C4-2B (cell line): ENCODE data around the gene GDF2.

Experiments
- H3K27ac ChIP-seq: fragments of 450-650 bp; 2 replicates; pipeline ENCODE4 v1.5.1; 2017
- ZFX ChIP-seq: fragments of 450-650 bp; IDR thresholded peaks from 2 replicates; pipeline ENCODE4 v1.6.1; 2017
- TF ChIP-seq, protein P1 (sequence below): fragments of 450-650 bp; conservative IDR thresholded peaks from 2 replicates; pipeline ENCODE4 v1.5.1; 2017; ENCODE audit warnings: mild to moderate bottlenecking

The GDF2 gene

DNA sequence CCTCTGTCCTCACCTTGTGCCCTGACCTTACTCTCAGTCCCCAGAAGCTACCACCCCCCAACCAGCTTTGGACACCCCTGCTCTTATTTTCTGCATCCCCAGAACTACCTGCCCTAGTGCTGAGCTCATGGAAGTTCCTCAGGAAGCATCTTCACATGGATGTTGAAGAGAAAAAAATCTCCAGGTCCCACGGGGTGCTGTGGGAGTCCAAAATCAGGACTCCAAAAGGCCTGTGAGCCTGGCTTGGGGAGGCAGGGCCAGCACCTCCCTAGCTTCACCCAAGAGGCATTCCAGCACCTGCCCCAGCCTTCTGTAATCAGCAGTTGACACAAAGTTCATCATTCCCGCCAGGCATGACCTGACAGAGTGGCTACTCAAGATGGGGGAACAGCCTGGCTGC, 43.0 kb upstream of the GDF2 start:
- H3K27ac ChIP-seq = no peak overlapping the region
- no peak for TF ChIP-seq ZFX
- TF ChIP-seq, protein P1, sequence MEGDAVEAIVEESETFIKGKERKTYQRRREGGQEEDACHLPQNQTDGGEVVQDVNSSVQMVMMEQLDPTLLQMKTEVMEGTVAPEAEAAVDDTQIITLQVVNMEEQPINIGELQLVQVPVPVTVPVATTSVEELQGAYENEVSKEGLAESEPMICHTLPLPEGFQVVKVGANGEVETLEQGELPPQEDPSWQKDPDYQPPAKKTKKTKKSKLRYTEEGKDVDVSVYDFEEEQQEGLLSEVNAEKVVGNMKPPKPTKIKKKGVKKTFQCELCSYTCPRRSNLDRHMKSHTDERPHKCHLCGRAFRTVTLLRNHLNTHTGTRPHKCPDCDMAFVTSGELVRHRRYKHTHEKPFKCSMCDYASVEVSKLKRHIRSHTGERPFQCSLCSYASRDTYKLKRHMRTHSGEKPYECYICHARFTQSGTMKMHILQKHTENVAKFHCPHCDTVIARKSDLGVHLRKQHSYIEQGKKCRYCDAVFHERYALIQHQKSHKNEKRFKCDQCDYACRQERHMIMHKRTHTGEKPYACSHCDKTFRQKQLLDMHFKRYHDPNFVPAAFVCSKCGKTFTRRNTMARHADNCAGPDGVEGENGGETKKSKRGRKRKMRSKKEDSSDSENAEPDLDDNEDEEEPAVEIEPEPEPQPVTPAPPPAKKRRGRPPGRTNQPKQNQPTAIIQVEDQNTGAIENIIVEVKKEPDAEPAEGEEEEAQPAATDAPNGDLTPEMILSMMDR = no peak

GRCh38 chr10:47282005-47282656, 40.1 kb upstream of the GDF2 start:
- no peak for TF ChIP-seq ZFX
- TF ChIP-seq, protein P1 = no peak
- H3K27ac ChIP-seq = no peak overlapping the region

- no peak overlapping the region for H3K27ac ChIP-seq
These were observed 39.6 kb upstream of the GDF2 start for GRCh38 chr10:47282657-47283018.

DNA sequence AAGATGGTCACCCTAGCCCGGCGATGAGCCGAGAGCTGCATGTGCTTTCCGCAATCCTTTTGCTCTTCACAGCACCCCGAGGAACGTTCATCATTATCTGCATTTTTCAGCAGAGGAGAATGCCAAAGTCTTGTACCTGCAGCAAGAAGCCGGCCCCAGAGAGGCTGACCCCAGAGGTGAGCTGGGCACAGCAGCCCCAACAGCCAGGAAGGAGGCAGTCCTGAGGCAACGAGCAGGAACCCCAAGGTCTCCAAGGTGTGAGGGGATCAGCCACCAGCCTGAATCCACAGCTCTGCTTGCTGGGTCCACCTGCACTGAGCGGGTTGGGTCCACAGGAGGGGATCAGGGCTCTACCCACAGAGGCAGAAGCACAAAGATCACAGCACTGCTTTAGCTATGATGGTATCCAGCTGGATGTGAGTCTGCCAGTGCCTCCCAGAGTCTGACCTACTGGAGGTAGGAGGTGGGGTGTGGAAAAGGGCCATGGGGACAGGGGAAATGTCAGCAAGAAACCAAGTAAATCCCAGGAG, 39.1 kb upstream of the GDF2 start:
- TF ChIP-seq ZFX = no peak
- TF ChIP-seq, protein P1 = no peak
- H3K27ac ChIP-seq = no peak overlapping the region

More at GRCh38 chr10:47282657-47283018, 39.6 kb upstream of the GDF2 start:
- TF ChIP-seq, protein P1 = no peak
- TF ChIP-seq ZFX = no peak

DNA sequence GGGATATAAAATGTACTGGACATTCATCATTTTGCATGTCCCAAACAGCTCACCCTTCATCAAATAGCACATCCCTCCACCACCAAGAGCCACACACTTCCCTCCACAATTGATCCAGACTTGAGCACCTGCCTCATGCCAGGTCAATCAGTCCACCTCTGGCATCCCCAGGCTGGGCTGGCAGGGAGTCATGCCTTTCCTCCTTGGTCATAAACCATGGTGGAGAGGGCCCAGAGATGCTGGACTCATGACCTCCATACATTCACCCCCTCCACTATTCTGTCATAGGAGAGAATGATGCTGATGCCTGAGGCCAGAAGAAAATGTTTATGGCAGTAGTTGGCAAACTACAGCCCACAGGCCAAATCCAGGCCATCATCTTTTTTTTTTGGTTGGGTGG, 38.4 kb upstream of the GDF2 start:
- TF ChIP-seq, protein P1 = no peak
- no peak for TF ChIP-seq ZFX
- H3K27ac ChIP-seq = no peak overlapping the region

DNA sequence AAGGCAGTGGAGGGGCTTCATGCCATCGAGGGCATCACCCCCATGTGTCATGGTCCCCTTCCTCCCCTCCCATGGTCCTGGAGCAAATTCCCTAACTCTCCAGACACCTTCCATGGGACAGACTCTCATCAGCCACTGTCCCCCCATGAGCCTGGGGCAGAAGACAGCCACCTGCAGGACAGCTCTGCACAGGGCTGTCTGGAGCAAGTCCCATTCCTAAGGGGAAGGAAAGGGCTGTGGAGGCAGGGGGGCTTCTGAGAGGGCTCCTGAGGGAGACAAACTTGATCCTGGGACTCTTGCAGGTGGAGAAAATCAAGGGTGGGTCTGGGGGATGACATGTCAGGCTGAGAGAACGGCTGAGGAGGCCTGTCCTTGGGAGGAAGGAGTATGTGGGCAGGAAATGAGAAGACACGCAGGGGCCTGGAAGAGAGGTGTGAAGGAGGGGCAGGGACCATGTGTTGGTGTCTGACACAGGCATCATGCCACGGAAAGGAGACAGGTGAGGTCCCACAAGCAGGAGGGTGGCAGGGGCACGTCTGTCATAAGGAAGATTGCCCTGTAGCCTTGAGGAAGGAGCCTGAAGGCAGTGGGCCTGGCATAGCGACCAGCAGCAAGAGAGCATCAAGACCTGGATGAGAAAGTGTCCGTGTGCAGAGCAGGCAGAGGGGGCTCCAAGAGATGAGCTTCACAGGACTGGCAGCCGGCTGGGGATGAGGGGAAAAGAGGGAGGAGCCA, 36.7 kb upstream of the GDF2 start:
- no peak overlapping the region for H3K27ac ChIP-seq
- no peak for TF ChIP-seq ZFX
- TF ChIP-seq, protein P1 = no peak

DNA sequence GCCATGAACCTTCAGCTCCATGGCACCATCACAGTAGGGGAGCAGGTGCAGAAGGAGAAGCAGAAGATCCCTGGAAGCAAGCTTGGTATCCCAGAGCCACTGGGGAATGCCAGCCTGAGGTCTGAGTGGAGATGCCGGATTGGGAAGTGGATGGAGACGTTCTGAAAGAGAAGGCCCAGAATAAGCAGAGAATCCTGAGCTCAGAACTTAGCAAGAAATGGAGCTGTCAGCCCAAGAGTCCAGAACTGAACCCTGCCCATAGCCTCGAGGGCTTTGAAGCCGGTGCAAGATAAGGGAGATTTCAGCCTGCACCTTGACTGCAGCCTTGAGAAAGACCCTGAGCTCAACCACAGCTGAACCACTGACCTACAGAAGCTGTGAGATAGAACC, 36.1 kb upstream of the GDF2 start:
- no peak overlapping the region for H3K27ac ChIP-seq
- no peak for TF ChIP-seq ZFX
- TF ChIP-seq, protein P1 = no peak
